GM18867 (cell line): ENCODE measurements around the gene NAXD.
"Not testable (repeated sequence)": the region's sequence is repeated elsewhere in the genome, so short reads cannot be mapped to it uniquely, and the experiment has no call there.

Experiments used
- ATAC-seq: cut with Tn5 transposase; IDR thresholded peaks from one replicate; pipeline ENCODE4 v1.9.1; 2021; ENCODE audit warnings: mild to moderate bottlenecking, moderate library complexity; ENCODE audit not compliant: unreplicated experiment

The NAXD gene

DNA sequence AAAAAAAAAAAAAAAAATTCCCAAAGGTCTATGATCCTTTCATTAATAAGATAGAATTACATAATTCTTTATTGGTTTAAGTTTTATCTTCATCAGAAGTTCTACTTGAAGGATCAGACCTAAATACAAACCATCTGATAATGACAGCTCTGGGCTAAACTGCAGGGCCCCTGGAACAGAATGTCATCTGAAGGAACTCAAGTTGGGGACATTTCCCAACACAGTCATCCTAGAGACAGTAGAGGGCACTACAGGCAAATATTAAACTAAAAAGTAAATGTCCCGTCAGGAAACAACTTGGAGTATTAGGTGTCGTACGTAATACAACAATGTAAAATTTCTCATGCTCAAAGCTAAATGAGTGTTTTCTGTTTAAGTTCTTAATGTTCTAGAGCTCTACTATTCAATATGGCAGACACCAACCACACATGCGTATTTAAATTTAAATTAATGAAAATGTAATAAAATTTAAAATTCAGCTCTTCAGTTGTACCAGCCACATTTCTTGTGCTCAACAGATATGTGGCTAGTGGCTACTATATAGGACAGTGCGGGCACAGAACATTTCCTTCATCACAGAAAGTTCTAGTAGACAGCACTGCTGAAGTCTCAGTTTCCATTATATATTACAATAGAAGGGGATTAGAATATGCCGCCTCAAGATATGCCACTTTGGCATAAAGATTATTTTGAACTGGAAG is 21.8 kb upstream of the NAXD start:
- ATAC-seq, result peak; percentile 85

- no peak for ATAC-seq
Measured at GRCh38 chr13:110597041-110597689, 18.2 kb upstream of the NAXD start.

GRCh38 chr13:110600261-110600819 is 15.0 kb upstream of the NAXD start:
- no peak for ATAC-seq

DNA sequence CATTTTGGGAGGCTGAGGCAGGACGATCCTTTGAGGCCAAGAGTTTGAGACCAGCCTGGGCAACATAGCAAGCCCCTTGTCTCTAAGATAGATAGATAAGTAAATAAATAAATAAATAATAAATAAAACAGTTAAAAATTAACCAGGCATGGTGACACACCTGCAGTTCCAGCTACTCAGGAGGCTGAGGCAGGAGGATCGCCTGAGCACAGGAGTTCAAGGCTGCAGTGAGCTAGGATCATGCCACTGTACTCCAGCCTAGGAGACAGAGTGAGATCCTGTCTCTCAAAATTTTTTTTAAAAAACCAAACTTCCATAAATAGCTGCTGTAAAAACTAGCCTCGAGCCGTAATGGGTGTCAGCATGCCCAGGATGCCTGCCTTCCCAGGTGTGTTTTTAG is 14.4 kb upstream of the NAXD start:
- no peak for ATAC-seq

DNA sequence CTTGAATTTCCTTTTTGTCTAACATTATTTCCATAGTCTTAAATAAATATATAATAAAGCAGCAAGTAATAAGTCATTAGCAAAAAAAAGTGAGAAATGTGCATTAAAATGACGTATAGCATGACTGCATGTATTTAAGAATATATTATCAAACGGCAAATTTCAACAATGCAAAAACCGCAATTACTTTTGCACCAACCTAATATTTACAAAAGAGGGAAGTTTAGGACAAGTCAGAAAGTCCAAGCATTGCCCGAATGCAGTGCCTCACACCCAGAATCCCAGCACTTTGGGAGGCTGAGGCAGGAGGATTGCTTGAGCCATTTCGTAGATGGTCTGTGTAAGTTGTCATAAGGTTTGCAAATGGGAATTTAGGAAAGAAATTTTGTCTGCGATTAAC is 10.2 kb upstream of the NAXD start:
- no peak for ATAC-seq

- ATAC-seq, result not testable (repeated sequence)
Measured at GRCh38 chr13:110606281-110606680, 9.1 kb upstream of the NAXD start.

GRCh38 chr13:110607675-110608224 is 7.6 kb upstream of the NAXD start:
- no peak for ATAC-seq

- peak; percentile 51 for ATAC-seq
Measured at GRCh38 chr13:110610955-110611595, 4.3 kb upstream of the NAXD start.

GRCh38 chr13:110615005-110615321 is 382 bp upstream of the NAXD start:
- ATAC-seq, result no peak

- peak; percentile 45 for ATAC-seq
Measured at GRCh38 chr13:110616103-110617101, 1.1 kb downstream of the NAXD start.

DNA sequence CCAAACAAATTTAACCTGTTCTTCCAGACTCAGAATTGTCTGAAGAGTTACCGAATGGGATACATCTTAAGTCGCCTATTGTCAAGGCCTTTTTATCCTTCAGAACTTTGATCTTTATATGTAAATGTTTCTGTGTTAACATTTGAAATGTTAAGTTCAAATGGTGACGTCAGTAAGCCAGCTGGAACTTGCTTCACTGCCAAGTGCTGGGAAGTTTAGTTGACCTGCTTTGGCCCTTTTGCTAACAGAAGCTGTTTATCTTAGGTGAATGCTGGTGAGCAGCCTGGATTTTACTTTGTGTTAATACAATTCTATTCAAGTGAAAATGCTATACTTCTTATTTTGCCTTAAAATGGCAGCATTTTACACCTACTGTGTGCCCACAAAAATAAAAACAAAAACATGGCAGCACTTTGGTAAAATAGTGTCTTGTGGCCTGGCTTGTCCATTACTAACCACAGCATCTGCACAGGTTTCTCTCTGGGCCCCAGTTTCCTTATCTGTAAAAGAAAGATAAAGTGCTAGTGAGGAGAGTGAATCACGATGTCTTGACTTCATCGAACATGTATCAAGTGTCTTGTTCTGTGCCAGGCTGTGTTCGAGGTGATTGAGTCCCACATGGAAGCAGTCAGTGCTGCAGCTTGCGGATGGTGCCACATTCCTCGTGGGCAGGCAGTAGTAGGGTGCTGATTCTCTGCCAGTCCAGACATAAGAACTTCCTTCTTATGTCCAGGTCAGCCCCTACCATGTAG is 2.2 kb downstream of the NAXD start:
- no peak for ATAC-seq

- no peak for ATAC-seq
Measured at GRCh38 chr13:110618167-110618566, 2.8 kb downstream of the NAXD start.

GRCh38 chr13:110618780-110619179 is 3.4 kb downstream of the NAXD start:
- ATAC-seq, result no peak

- no peak for ATAC-seq
Measured at GRCh38 chr13:110620596-110620995, 5.3 kb downstream of the NAXD start.

GRCh38 chr13:110624766-110625756 is 9.7 kb downstream of the NAXD start:
- no peak for ATAC-seq

DNA sequence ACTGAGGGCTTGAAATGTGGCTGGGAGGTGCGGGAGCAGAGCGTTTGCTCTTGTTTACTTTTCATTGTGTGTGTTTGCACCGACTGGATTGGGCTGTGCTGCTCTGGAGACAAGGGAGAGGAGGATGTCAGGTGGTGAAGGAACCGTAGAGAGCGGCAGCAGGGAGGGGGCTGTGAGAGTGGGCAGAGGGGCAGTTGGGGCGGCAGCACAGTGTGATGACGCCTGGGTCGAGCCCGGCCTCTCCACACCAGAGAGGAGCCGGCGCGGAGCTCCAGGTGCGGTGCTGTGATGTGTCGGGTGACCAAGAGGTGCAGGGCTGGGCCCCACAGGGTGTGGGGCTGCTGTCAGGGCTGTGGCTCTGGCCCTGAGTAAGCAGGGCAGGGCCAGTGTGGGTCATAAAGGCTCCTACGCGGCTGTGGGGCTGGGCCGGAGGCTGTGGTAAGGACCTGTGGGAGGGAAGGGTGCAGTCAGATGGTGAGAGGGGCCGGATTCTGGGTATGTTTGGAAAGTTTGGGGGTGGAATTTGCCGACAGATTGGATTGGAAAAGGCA is 10.5 kb downstream of the NAXD start:
- ATAC-seq, result no peak

- ATAC-seq, result no peak
Measured at GRCh38 chr13:110626521-110626920, 11.2 kb downstream of the NAXD start.

GRCh38 chr13:110627351-110627750 is 12.0 kb downstream of the NAXD start:
- ATAC-seq, result no peak
